A549 (cell line): ENCODE measurements around the gene TNS3.

ENCODE experiments used
- BCL3 ChIP-seq: fragments of >200 bp; sonication (Bioruptor Twin); formaldehyde crosslinking; IDR thresholded peaks from 3 replicates; pipeline ENCODE4 v1.6.1; 2016
- CTCF ChIP-seq: fragments of >200 bp; sonication (Bioruptor Twin); formaldehyde crosslinking; IDR thresholded peaks from 3 replicates; pipeline ENCODE4 v1.5.1; 2016
- ESRRA ChIP-seq: fragments of 150-350 bp; IDR thresholded peaks from 2 replicates; pipeline ENCODE4 v1.6.1; 2014; ENCODE audit warnings: mild to moderate bottlenecking, low read length, borderline replicate concordance
- HMGXB4 ChIP-seq: fragments of 250-450 bp; sonication (Bioruptor Pico); IDR thresholded peaks from 2 replicates; pipeline ENCODE4 v1.5.0; 2021; ENCODE audit warnings: mild to moderate bottlenecking, moderate library complexity, borderline replicate concordance
- MAX ChIP-seq: IDR thresholded peaks from 2 replicates; pipeline ENCODE4 v1.6.1; 2012
- NPAS2 ChIP-seq: fragments of 250-450 bp; sonication (Bioruptor Pico); IDR thresholded peaks from 2 replicates; pipeline ENCODE4 v1.8.0; 2022; ENCODE audit warnings: mild to moderate bottlenecking, moderate library complexity, borderline replicate concordance
- PBX3 ChIP-seq: IDR thresholded peaks from 2 replicates; pipeline ENCODE4 v1.6.1; 2012
- POLR2A ChIP-seq: IDR thresholded peaks from 2 replicates; pipeline ENCODE4 v1.6.1; 2012; ENCODE audit warnings: mild to moderate bottlenecking, low read length
- RAD21 ChIP-seq, 2 experiments: fragments of >200 bp in 1 of 2; sonication (Bioruptor Twin) in 1 of 2; formaldehyde crosslinking in 1 of 2; IDR thresholded peaks in 1 of 2; conservative IDR thresholded peaks in 1 of 2; 2 replicates in 1 of 2; 3 replicates in 1 of 2; pipeline ENCODE4 v1.6.1; 2012 to 2018; ENCODE audit warnings: inconsistent platforms in 1 of 2
- REST ChIP-seq: fragments of 200-600 bp; sonication (generic); IDR thresholded peaks from 2 replicates; pipeline ENCODE4 v1.6.1; 2016; ENCODE audit warnings: antibody characterized with exemption, mild to moderate bottlenecking, moderate library complexity
- RNF2 ChIP-seq: fragments of 200-600 bp; sonication (generic); IDR thresholded peaks from 2 replicates; pipeline ENCODE4 v1.6.1; 2016; ENCODE audit warnings: low read depth, mild to moderate bottlenecking, antibody characterized with exemption, moderate library complexity, borderline replicate concordance
- TP53 ChIP-seq: fragments of 250-450 bp; sonication (Bioruptor Pico); IDR thresholded peaks from 2 replicates; pipeline ENCODE4 v1.5.0; 2021; ENCODE audit warnings: mild to moderate bottlenecking, moderate library complexity
- USF2 ChIP-seq: fragments of 450-650 bp; IDR thresholded peaks from 2 replicates; pipeline ENCODE4 v1.6.1; 2014; ENCODE audit warnings: antibody characterized with exemption
- ZC3H11A ChIP-seq: fragments of 450-650 bp; IDR thresholded peaks from 2 replicates; pipeline ENCODE4 v1.6.1; 2014; ENCODE audit warnings: antibody characterized with exemption, mild to moderate bottlenecking

- no peak for TF ChIP-seq CTCF
- TF ChIP-seq NPAS2 (CRISPR knock-in tag), result no peak
- TF ChIP-seq ZC3H11A, result no peak
- TF ChIP-seq REST, result no peak
- TF ChIP-seq ESRRA, result no peak
- no peak for TF ChIP-seq MAX
- TF ChIP-seq HMGXB4, result no peak
- TF ChIP-seq RNF2, result no peak
- TF ChIP-seq USF2, result no peak
- no peak for TF ChIP-seq POLR2A
- no peak for TF ChIP-seq PBX3
- no peak for TF ChIP-seq BCL3
- TF ChIP-seq TP53 (CRISPR knock-in tag), result no peak
- no peak for TF ChIP-seq RAD21 (conservative IDR thresholded peaks at IDR 0.05 in 1 of 2, IDR thresholded peaks at IDR 0.05 in 1 of 2)
Measured at GRCh38 chr7:47621347-47621746, 39.4 kb upstream of the TNS3 start.
